ENCODE results near the gene EXOC6.
A peak's percentile ranks its signal among the peaks of the same experiment; 100 is the strongest.

EXOC6 gene

DNA sequence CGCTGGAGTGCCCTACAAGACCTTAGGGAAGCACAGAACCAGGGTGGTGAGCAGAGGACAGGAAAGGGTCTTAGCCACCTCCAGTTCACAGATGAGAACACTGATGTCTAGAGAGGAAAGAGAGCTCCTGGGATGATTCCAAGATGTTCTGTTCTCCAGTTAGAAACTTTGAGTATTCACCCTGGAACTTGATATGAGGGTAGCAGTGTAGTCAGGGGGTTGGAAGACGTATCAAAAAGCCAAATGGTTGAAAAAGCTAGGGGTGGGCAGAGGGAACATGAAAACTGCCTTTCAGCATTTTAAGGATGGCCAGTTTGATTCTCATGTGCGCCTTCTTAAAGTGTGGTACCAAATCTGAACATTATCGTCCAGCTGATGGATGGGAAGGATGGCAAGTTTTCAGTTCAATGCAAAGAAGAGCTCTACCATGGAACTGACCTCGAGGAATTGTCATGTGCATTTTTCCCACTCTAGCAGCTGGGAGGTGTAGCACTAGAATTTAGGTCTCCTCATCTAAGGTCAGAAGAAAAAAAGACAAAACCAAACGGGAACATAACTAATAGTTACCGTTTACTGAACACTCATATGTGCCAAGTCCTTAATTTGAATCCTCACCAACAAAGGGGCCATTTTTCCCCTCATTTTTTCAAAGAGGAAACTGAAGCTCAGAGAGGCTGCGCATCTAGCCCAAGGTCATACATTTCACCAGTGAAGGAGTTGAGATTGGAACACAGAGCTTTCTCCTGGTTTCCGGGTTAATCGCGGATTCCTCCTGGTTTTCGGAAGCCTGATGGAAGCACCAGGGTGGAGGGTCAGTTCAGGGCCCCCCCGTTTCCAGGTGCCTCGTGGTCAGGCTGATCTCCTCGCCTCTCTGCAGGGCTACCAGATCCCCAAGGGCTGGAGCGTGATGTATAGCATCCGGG, 219.4 kb downstream of the EXOC6 start:
- no peak for DNase-seq

DNA sequence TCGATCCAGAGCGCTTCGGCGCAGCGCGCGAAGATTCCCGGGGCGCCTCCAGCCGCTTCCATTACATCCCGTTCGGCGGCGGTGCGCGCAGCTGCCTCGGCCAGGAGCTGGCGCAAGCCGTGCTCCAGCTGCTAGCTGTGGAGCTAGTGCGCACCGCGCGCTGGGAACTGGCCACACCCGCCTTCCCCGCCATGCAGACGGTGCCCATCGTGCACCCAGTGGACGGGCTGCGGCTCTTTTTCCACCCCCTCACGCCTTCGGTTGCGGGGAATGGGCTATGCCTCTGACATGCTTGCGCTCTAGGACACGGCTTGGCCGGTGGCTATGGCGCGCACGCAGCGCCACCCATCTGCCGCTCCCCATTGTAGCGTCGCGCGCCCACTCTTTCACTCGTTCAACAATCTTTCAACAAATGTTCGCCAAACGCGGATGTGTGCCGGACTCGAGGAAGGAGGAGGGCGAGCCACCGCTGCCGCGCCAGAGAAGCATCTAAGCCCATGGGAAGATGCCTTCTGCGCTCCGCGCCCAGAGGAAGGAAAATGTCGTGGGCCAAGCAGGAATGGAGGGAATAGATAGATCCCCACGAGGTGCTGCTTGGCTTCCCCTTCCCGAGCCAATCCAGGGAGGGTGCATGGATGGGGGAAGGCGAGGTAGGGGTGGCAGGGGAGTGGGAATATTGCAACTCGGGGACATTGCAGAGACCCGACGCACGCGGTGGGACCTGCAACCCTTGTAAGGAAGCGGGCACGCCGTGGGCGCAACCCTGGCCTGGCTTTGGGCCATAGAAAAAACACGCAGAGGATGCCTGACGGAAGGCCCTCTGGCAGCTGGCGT, 220.3 kb downstream of the EXOC6 start:
- DNase-seq = peak; percentile 32

DNA sequence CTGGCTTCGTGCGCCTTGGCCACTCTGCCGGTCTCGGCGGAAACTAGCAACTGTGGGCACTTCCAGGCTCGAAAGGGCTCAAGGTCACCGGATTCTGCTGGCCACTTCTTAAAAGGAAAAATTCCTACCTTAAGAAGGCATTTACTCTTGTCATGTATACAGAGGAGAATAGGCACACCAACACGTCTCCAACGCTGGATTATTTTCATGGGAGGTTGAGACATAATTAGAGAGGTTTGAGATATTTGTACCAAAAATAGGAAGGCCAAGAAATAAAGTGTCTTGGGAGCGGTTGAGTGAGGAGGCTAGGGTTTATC, 220.9 kb downstream of the EXOC6 start:
- DNase-seq = no peak

DNA sequence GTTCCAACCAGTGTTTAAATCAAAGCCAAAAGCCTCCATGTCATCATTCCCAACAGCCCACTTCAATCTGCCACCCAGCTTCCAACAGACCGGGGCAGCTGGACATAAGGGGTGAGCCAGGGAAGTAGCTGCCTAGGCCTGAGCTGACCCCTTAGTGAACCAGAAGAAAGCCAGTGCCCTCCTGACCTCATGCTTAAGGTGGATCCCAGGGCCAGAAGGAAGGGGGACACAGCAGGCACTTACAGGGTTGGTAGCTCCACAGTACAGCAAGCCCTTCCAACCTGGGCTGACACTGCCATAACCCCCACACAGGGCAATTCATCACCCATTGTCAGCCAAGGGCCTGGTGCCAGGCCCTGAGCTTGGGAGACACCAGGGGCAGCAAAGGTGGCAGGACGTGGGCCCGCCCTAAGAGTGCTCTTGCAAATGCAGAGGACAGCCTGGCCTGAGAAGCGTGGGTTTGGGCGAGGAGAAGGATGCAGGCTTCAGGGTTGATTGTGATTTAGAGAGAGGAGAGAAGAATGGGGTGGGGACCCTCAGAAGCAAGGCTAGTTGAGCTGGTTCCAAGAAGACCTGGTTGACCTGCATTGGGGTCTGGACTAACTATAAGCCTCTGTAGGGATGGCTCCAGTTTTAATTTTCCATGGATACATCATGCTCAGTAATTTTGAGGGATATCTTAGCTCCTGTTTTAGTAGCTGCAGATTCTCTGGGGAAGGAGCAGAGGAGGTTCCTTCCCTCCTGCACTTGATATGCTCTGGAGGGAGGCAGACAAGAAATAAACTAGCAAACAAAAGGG, 222.3 kb downstream of the EXOC6 start:
- DNase-seq = no peak

DNA sequence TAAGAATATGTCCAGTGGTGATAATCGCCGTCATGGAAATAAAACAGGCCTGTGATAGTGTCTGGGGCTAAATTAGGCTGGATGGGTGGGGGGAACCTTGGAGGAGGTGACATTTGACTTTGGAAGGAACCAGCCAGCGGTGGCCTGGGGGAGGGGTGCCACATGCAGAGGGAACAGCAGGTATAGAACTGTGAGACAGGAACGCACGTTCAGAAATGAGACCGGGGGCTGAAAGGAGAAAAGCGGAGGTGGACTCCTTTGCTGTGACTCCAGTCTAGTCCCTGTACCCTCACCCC, 222.8 kb downstream of the EXOC6 start:
- DNase-seq = no peak

DNA sequence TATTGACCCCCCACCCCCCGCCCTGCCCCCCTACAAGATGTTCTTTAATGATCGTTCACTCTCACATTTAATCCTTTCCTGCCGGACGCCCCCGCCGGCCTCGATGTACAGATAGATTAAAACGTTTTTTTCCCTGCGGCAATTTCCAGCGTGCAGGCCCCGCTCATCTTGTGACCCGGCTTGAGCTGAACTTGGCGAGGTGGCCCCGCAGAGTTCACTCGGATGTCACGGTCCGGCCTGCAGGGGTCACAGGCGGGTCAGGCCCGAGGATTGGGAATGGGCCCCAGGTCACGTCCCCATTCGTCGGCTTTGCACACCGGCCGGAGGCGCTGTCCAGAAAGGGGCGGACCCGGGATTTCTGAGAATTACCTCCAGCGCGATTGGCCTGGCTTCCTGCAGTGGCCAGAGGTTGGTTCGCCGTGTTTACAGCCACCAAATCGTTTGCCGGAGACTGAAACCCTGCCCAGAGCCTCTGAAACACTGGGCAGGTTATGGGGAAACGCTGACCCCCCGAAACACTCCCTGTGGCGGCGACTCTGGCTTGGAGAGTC, 223.4 kb downstream of the EXOC6 start:
- DNase-seq = no peak

DNA sequence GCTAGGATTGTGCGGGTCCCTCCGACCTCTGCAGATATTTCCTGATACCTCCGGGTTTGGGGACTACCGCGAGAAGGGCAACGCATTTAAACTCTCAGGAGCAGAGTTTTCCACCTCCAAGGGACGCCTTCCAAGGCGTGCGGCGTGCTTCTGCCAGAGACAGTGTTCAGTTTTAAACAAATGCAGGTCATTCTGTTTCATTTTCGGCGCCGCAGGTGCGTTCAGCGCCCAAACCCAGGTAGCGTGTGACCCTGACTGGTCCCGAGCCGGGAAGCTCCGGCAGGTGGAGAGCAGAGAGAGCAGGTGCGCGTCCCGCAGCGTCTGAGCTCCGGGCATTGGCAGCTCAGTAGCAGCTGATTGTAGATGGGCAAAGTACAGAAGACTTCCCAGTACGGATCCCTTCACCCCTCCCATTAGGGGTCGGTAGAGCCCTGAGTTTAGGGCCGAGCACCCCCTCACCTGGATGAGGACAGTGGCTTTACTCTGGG, 223.9 kb downstream of the EXOC6 start:
- DNase-seq = no peak

DNA sequence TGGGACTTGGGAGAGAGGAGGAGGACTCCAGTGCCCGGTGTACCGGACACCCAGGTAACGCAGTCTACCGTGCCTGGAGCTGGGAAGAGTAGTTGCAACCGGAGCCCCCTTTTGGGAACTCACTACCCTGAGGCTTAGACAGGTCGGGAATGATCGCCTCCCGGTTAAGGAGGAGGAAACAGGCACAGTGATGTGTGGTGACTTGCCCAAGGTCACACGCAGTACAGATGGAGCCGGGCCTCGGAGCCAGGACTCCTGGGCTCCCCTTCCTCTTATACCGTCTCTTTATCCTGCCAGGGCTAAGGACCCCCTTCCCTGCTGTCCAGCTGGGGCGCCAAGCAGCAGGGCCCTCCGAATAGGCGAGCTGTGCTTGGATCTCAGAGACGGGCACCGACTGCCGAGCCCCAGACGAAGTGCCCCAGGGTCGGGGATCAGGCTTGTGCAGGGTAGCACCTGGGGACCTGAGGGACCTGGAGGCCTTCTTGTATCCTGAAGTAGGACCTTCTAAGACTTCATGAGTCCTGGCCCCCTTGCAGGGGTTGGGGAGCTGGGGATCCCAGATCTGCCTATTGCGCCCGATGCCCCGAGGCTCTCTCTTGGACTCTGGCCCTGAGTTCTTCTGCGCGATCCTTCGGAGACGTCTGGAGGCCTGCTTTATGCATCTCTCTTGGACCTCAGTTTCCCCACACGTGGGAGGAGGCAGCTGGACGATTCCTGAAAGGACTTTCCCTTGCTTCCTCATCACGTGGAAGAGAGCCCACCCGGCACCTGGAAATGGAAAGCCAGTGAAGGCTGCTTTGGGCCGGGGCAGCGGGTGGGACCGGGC, 224.6 kb downstream of the EXOC6 start:
- no peak for DNase-seq

DNA sequence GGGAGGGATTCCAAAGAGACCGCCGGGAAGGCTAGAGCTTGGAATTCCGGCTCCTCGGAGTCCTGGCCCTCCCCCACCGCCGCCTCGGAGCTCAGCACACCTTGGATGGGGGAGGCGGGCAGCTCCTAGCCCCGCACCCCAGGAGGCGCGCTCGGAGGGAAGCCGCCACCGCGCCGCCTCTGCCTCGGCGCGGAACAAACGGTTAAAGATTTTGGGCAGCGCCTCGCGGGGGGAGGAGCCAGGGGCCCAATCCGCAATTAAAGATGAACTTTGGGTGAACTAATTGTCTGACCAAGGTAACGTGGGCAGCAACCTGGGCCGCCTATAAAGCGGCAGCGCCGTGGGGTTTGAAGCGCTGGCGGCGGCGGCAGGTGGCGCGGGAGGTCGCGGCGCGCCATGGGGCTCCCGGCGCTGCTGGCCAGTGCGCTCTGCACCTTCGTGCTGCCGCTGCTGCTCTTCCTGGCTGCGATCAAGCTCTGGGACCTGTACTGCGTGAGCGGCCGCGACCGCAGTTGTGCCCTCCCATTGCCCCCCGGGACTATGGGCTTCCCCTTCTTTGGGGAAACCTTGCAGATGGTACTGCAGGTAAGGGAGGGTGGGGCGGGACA, 225.3 kb downstream of the EXOC6 start, which contains the start of gene CYP26A1:
TSS of gene CYP26A1 (plus strand) at position 355 of the 608 bp plus-strand sequence. CDS start at position 397, 42 bp downstream.
- DNase-seq = no peak

DNA sequence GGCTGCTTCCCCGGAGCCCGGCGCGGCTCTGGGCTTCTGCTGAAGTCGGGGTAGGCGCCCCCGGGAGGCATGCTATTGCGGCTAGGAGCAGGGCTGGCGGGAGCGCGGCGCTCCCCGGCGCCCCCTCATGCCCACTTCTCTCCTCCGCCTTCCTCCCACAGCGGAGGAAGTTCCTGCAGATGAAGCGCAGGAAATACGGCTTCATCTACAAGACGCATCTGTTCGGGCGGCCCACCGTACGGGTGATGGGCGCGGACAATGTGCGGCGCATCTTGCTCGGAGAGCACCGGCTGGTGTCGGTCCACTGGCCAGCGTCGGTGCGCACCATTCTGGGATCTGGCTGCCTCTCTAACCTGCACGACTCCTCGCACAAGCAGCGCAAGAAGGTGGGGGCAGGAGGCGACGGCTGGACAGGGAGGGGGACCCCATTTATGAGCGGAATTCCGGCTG, 225.9 kb downstream of the EXOC6 start:
- no peak for DNase-seq

DNA sequence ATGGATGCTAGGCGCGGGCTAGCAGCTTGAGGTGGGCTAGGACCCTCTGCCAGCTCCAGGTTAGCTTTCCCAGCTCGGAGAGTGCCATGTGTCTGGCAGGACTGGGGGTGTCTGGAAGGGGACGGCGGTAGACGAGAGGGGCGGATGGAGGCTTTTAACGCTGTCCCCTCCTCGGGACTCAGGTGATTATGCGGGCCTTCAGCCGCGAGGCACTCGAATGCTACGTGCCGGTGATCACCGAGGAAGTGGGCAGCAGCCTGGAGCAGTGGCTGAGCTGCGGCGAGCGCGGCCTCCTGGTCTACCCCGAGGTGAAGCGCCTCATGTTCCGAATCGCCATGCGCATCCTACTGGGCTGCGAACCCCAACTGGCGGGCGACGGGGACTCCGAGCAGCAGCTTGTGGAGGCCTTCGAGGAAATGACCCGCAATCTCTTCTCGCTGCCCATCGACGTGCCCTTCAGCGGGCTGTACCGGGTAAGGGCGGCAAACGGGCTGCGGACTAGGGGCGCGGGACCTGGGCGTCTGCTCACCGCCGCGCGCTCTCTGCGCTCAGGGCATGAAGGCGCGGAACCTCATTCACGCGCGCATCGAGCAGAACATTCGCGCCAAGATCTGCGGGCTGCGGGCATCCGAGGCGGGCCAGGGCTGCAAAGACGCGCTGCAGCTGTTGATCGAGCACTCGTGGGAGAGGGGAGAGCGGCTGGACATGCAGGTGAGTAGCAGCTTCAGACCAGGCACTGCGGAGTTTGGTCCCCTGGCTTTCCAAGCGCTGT, 226.5 kb downstream of the EXOC6 start:
- DNase-seq = no peak

DNA sequence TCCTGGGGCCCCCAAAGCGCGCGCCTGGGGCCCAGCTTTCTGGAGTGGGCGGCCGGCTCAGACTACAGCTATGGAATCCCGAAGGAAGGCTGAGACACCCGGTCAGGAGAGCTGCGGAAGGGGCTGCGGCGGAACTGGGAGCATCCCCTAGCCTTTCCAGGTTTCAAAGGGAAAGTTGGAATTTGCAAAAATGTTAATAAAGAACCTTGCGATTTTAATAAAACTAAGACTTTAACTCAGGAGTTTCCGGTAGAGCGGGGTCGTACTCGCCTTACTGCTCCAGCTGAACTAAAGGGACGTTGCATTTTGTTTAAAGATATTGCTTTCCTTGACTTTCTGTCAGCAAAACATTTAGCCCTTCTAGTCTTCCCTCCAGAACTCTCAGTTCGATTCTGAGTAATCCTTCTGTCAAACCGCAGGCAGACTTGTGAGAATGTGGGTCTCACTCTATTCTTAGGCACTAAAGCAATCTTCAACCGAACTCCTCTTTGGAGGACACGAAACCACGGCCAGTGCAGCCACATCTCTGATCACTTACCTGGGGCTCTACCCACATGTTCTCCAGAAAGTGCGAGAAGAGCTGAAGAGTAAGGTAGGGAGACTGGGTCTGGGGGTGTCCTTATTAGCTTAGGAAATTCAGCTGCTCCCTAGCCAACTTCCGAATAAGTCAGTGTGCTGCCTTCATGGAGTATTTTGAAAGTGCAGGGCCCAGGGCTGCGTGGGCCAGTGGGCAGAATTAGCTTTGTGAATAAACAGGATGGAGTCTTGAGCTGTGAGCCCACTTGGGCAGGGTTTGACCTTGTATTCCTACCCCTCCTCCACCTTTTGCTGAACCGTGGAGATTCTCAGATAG, 227.3 kb downstream of the EXOC6 start:
- DNase-seq = no peak

DNA sequence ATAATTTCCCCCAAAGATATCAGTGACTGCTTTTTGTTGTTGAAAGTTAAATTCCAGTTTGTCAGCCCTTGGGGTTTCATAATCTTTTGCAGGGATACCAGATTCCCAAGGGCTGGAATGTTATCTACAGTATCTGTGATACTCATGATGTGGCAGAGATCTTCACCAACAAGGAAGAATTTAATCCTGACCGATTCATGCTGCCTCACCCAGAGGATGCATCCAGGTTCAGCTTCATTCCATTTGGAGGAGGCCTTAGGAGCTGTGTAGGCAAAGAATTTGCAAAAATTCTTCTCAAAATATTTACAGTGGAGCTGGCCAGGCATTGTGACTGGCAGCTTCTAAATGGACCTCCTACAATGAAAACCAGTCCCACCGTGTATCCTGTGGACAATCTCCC, 228.6 kb downstream of the EXOC6 start:
- no peak for DNase-seq

DNA sequence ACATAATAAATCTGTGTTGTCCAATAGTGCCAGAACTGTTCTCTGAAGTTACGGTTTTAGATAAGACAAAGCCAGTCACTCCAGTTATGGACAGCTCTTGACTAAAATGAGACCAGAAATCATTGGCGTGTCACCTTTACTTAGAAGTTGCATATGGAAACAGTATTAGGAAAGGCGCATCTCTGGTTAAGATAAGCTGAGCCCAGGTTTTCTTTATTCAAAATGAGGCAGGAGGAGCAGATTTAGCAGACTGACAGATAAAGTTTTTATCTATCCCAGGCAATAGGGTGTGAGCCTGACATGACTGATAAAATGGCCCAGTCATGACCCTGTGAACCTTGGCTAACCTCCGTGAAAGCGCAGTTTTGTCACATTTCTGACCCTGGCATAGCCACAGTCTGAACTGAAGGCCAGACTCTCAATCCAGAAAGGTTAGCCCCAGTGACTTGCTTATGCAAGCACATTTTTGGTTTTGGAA, 229.6 kb downstream of the EXOC6 start:
- DNase-seq = no peak

DNA sequence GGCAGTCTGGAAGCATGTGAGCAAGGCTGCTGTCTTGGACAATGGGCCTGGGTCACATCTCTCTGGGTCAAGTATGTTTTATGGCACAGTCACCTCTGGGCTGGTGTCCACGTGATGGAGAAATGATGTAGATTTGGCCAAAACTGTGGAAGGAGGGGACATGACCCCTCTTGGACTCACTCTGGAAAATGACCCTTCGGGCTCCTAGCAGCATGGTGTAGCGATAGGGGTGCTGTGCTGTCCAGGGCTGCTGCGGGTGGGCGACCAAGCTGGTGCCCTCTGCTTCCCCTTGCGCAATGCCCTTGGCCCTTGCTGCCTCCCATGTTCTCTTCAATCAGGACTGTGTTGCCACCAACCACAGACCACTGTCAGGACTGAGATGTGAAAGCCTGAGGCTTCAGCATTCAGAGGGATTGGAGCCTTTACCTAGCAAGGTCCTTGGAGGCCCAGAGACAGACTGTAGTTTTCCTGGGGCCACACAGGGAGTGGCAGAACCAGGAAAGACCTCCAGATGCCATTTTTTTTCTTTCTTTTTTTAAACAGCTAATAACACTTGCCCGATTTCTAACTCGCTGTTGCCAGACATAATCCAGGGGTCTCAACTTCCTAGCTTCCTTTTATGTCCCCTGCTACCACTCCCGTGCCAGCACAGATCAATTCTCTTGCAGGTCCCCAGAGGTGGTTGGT, 231.5 kb downstream of the EXOC6 start:
- DNase-seq = no peak

DNA sequence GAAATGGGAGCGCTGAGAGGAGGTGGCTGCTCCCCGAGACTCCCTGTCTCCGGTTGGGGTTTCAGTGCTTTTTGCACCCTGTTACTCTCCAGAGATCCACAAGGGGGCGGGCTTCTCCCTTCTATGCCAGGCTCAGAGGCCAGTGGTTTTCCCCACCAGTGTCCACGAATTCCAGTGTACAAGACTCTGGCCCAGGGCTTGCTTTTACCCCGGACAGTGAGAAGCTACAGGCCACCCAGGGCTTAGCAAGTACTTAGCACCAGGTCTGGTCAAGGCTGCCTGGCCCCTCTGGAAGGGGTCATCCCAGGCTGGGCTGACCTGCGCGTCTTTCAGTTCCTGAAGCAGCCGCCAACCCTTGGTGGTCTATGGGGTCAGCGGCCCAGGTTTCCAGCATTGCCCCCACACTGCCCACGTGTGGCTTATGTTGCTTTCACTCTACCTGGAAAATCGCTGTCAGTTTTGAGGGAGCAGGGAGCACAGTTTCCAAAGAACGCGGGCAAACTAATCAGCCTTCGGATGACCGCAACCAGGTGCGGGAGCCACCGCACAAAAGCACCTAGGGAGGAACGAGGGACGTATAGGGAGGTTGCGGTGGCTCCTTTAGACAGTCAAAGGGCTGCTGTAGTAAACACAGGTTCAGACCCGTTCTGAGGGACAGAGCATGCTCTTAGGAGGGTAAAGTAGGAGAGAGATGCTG, 232.2 kb downstream of the EXOC6 start:
- DNase-seq = peak; percentile 42

DNA sequence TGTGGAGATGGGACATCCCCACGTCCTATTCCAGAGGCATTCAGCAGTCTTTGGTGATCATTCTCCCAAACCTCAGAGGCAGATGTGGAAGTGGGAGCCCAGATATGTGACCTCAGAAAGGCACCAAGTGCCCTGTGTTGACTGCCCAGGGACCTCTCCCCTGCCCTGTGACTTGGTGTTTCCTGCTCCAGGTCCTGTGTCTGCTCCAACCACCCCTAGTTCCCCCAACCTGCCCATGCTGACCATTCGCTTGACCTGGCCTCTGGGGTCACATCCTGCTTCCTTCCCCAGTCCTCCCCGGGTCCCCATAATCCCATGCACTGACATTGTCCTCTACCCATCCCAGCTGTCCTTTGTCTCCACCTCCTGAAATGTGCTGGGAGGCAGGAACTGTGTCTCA, 233.0 kb downstream of the EXOC6 start:
- DNase-seq = no peak

DNA sequence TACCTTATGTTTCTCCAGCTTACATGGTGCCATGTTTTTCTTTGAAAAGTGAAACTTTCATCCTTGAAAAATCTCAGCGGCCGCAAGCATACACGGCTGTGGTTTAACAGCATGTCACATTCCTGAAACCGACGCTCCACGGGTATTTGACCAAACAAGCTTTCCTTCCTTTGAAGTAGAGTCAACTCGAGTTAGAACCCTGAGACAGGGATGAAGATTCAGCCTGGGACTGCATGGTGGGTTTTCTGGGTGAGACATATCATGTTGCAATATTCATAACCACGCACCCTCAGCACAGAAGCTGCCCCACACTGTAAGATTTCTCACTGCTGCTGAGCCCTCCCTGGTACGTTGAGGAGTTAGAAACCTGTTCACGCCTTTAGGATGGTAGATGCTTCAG, 233.5 kb downstream of the EXOC6 start:
- DNase-seq = peak; percentile 46
